Stimulated activated CD8-positive, alpha-beta memory T cell treated with anti-CD3 and anti-CD28 coated beads, Interleukin-12 subunit alpha, Interleukin-12 subunit beta, amount 100 ng/mL, for 24 hours (primary cell): ENCODE data around the gene EML2.
"Not testable (repeated sequence)": the region's sequence is repeated elsewhere in the genome, so short reads cannot be mapped to it uniquely, and the experiment has no call there.

Experiments used
- DNase-seq: peaks from one replicate; pipeline ENCODE4 v3.0.0-alpha.2; 2020; ENCODE audit errors: extremely low read depth

The EML2 gene

GRCh38 chr19:45615795-45616703 lies 23.1 kb downstream of the EML2 start:
- DNase-seq: peak; percentile 58

GRCh38 chr19:45615056-45615455 lies 24.1 kb downstream of the EML2 start:
- DNase-seq: not testable (repeated sequence)

- DNase-seq: no peak
Observed at GRCh38 chr19:45613926-45614725, 25.1 kb downstream of the EML2 start.

- no peak for DNase-seq
Observed at GRCh38 chr19:45608948-45609347, 30.2 kb downstream of the EML2 start.

GRCh38 chr19:45607071-45608029 lies 31.8 kb downstream of the EML2 start:
- no peak for DNase-seq

GRCh38 chr19:45601524-45602374 lies 37.4 kb downstream of the EML2 start, which contains the start of gene GPR4:
TSS of gene GPR4 (minus strand) at chr19:45602212. CDS start at chr19:45591866, 10,346 bp downstream.
- DNase-seq: no peak

- no peak for DNase-seq
Observed at GRCh38 chr19:45601115-45601514, 38.1 kb downstream of the EML2 start.

- no peak for DNase-seq
Observed at GRCh38 chr19:45600340-45600885, 38.8 kb downstream of the EML2 start.

- DNase-seq: no peak
Observed at GRCh38 chr19:45599286-45599685, 39.9 kb downstream of the EML2 start.

- no peak for DNase-seq
Observed at GRCh38 chr19:45598267-45599001, 40.8 kb downstream of the EML2 start.

GRCh38 chr19:45597425-45598111 lies 41.6 kb downstream of the EML2 start:
- no peak for DNase-seq

- no peak for DNase-seq
Observed at GRCh38 chr19:45595814-45596213, 43.4 kb downstream of the EML2 start.

- no peak for DNase-seq
Observed at GRCh38 chr19:45593520-45593919, 45.7 kb downstream of the EML2 start.

GRCh38 chr19:45592366-45592765 lies 46.8 kb downstream of the EML2 start:
- no peak for DNase-seq

GRCh38 chr19:45591638-45592005 lies 47.6 kb downstream of the EML2 start:
- no peak for DNase-seq

GRCh38 chr19:45591004-45591637 lies 48.1 kb downstream of the EML2 start:
- no peak for DNase-seq

GRCh38 chr19:45590300-45591003 lies 48.7 kb downstream of the EML2 start:
- no peak for DNase-seq

GRCh38 chr19:45589768-45590167 lies 49.4 kb downstream of the EML2 start:
- DNase-seq: no peak
